Measurements from ENCODE around the gene LPO. TPM values are rescaled to one million over a fixed set of nuclear protein-coding genes. Genes with fewer than 3 reads are reported as not detected.

LPO gene
- total RNA-seq, 2 donors from 2014 or later = not detected

DNA sequence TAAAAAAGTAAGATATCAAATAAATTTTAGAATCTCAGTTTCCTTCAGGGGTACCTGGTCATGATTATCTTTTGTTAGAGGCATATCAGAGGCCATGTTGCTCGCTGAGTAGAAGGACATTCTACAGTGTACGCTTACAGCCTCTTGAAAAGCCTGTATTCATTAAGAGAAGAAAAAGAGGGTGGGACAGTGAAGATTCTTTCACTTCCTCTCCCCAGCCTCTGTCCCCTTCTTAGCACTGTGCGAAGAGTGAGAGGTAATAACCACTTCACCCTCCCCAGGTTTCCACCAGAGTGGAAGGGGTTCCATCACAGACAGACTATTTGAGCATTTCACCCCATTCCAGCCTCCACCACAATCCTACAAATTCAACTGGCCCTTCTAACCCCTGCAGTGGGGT is 4.8 kb upstream of the LPO start:
- H3K27ac ChIP-seq = no peak overlapping the region

DNA sequence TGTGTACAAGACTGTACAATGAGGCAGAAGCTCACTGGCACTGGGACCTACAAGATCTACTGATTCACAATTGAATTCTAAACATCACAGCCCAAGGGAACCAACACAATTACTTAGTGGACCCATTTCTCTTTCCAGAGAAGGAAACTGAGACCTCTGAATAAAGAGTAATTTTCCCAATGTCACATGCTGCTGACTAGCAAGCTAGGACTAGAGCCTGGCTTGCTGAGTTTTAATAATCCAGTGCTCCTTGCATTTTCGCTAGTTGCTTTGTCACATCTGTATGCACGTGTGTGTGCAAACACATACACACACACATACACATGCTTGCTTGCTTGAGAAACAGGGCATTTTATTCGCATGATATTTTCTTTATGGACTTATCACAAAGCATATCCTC is 3.9 kb upstream of the LPO start:
- Histone ChIP-seq H3K4me1 (ENCODE audit: control insufficient read depth in 1 of 2, low read depth in 2 of 2) (no peaks in the 10 kb centered on the region), H3K36me3 (no peaks in the 10 kb centered on the region), H3K4me3 (no peak overlapping the region), H3K27me3 (replicated peaks; ENCODE audit: insufficient read depth) (no peaks in the 10 kb centered on the region), H3K9me3 (no peaks in the 10 kb centered on the region), H3K27ac (no peak overlapping the region)
- ATAC-seq (ENCODE audit: insufficient number of reproducible peaks, low FRiP score, low read depth) (no peak), DNase-seq (ENCODE audit: low spot score) (no peak)
- TF ChIP-seq, protein P1, sequence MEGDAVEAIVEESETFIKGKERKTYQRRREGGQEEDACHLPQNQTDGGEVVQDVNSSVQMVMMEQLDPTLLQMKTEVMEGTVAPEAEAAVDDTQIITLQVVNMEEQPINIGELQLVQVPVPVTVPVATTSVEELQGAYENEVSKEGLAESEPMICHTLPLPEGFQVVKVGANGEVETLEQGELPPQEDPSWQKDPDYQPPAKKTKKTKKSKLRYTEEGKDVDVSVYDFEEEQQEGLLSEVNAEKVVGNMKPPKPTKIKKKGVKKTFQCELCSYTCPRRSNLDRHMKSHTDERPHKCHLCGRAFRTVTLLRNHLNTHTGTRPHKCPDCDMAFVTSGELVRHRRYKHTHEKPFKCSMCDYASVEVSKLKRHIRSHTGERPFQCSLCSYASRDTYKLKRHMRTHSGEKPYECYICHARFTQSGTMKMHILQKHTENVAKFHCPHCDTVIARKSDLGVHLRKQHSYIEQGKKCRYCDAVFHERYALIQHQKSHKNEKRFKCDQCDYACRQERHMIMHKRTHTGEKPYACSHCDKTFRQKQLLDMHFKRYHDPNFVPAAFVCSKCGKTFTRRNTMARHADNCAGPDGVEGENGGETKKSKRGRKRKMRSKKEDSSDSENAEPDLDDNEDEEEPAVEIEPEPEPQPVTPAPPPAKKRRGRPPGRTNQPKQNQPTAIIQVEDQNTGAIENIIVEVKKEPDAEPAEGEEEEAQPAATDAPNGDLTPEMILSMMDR (IDR thresholded peaks at IDR 0.05) = no peak

More for the DNA sequence above, 4.8 kb upstream of the LPO start:
- no peak overlapping the region for H3K4me3 ChIP-seq
- H3K4me1 ChIP-seq (ENCODE audit: control insufficient read depth in 1 of 2, low read depth in 2 of 2) = no peaks in the 10 kb centered on the region
- no peak for DNase-seq (ENCODE audit: low spot score)
- ATAC-seq (ENCODE audit: insufficient number of reproducible peaks, low FRiP score, low read depth) = no peak
- TF ChIP-seq, protein P1 (IDR thresholded peaks at IDR 0.05) = no peak
- H3K27me3 ChIP-seq (replicated peaks; ENCODE audit: insufficient read depth) = no peaks in the 10 kb centered on the region
- H3K36me3 ChIP-seq = no peaks in the 10 kb centered on the region
- no peaks in the 10 kb centered on the region for H3K9me3 ChIP-seq

DNA sequence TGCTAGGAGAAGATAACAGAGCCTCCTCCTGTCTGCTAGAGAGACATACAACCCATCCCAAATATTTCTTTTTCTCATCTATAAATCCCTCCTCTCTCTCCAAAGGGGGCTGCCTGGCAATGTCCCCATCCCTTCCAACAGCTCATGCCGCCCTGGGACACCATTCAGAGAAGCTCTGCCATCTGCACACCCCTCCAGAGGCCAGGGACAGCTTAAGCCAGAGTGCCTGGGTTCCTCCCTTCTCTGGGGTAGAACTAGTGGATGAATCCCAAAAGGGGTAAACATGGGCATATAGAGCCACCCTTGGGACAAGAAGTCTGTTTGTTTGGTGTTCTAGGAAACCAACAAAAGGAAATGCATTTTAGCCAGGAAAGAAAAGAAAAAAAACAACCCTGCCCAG is 2.6 kb upstream of the LPO start:
- H3K4me1 ChIP-seq (ENCODE audit: control insufficient read depth in 1 of 2, low read depth in 2 of 2) = no peaks in the 10 kb centered on the region
- no peaks in the 10 kb centered on the region for H3K9me3 ChIP-seq
- H3K27me3 ChIP-seq (replicated peaks; ENCODE audit: insufficient read depth) = no peaks in the 10 kb centered on the region
- H3K36me3 ChIP-seq = no peaks in the 10 kb centered on the region
- TF ChIP-seq, protein P1 (IDR thresholded peaks at IDR 0.05) = no peak
- no peak for ATAC-seq (ENCODE audit: insufficient number of reproducible peaks, low FRiP score, low read depth)
- DNase-seq (ENCODE audit: low spot score) = no peak
- no peak overlapping the region for H3K4me3 ChIP-seq
- no peak overlapping the region for H3K27ac ChIP-seq

DNA sequence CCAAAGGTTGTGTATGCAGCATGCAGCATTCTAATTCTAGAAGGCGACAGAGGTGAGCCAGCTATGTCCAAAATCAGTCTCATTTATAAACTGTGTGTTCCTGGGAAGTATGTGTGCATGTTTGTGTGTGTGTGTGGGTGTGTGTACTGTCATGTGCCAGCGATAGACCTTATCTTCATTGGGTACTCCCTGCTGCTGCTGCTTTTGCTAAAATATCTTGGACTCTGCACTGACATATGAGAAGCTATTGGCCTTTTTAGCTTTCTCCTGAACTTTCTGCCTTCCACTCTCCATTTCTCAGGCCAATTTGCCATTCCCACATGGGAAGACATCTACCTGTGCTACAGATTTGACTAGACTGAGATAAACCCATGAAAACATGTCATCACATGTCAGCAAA is 2.0 kb upstream of the LPO start:
- DNase-seq (ENCODE audit: low spot score) (no peak), ATAC-seq (ENCODE audit: insufficient number of reproducible peaks, low FRiP score, low read depth) (no peak)
- TF ChIP-seq, protein P1 (IDR thresholded peaks at IDR 0.05) = no peak
- Histone ChIP-seq H3K4me3 (no peak overlapping the region), H3K36me3 (no peaks in the 10 kb centered on the region), H3K4me1 (ENCODE audit: control insufficient read depth in 1 of 2, low read depth in 2 of 2) (no peaks in the 10 kb centered on the region), H3K9me3 (no peaks in the 10 kb centered on the region), H3K27me3 (replicated peaks; ENCODE audit: insufficient read depth) (no peaks in the 10 kb centered on the region), H3K27ac (no peak overlapping the region)

DNA sequence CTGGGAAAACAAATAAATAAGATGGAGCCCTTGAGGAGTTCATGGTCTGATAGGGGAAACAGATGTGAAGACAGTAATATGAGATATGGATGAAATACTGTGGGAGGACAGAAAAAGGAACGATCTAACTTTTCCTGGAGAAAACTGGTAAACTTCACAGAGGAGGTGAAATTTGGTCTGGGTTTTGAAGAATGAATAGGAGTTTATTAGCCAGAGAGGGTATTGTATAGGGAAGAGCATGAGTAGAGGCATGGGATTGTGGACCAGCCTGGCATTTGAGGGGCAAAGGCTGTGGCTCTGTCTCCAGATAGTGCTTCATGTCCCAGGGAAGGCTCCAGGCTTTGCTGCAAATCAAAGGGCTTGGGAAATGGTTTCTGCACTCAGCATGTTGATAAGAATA is 1.6 kb downstream of the LPO start:
- no peak overlapping the region for H3K4me3 ChIP-seq
- no peak for DNase-seq (ENCODE audit: low spot score)
- H3K27ac ChIP-seq = no peak overlapping the region
- no peaks in the 10 kb centered on the region for H3K27me3 ChIP-seq (replicated peaks; ENCODE audit: insufficient read depth)
- no peaks in the 10 kb centered on the region for H3K36me3 ChIP-seq
- H3K9me3 ChIP-seq = no peaks in the 10 kb centered on the region
- ATAC-seq (ENCODE audit: insufficient number of reproducible peaks, low FRiP score, low read depth) = no peak
- H3K4me1 ChIP-seq (ENCODE audit: control insufficient read depth in 1 of 2, low read depth in 2 of 2) = no peaks in the 10 kb centered on the region
- TF ChIP-seq, protein P1 (IDR thresholded peaks at IDR 0.05) = no peak
